HG03571 (cell line): ENCODE results near the gene GDI2.

ENCODE experiments used
- ATAC-seq: cut with Tn5 transposase; IDR thresholded peaks from one replicate; pipeline ENCODE4 v1.9.1; 2021; ENCODE audit not compliant: unreplicated experiment

The GDI2 gene

GRCh38 chr10:5746197-5746596 is 67.0 kb downstream of the GDI2 start:
- ATAC-seq: no peak

- ATAC-seq: no peak
These were observed 68.4 kb downstream of the GDI2 start for GRCh38 chr10:5744849-5745248.

DNA sequence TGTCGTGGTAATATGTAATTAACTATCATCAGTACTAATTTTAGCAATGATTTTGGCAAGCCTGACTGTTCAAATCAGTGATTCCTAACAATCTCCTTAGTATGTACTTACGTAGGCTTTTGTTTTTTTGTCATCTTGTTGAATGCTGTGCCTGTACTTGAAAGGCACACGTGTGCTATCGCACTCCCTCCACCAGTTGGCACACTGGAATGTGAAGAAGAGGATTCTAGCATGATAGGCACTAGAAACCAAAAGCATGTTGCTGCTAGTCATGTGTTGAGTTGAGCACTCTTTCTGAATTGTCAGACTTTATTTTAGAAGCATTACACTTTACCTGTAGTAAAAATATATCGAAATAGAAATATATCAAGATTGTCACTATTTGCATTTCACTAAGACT is 69.5 kb downstream of the GDI2 start:
- ATAC-seq: no peak

DNA sequence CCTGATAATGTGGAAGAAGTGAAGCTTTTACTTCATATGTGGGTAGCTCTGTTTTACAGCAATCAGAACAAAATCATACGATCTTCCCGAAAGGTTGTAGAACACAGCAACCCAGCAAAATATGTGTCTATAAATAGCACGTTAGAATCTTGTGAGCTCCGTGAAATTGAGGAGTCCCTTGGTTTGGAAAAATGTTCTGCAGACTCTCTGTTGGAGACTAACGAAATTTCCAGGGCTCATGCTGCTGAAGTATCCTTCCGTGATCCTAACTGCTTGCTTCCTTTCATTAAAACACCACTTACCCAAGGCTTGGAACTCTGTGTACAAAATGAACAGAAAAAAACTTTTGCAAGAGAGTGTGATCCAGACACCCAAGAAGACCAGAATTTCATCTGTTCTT is 71.1 kb downstream of the GDI2 start:
- ATAC-seq: no peak

- ATAC-seq: no peak
These were observed 72.0 kb downstream of the GDI2 start for GRCh38 chr10:5741276-5741675.

DNA sequence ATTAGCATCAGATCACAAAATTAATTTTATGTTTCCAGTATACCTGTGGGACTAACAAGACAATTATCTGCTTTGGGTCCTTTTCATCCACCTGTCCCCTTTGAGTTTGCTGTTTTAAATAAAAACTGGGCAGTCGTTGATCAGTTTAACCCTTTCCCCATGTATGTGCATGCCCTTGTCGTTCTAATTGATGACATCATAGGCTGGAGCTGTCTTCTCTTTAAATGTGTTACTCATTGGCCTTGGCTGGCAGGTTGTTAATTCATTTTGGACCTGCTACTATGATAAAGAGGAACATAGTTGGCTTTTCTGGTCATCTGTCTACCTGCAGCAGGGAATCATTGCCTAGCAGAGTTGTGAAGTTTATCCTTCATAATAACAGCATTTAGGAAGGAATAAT is 74.8 kb downstream of the GDI2 start:
- no peak for ATAC-seq

DNA sequence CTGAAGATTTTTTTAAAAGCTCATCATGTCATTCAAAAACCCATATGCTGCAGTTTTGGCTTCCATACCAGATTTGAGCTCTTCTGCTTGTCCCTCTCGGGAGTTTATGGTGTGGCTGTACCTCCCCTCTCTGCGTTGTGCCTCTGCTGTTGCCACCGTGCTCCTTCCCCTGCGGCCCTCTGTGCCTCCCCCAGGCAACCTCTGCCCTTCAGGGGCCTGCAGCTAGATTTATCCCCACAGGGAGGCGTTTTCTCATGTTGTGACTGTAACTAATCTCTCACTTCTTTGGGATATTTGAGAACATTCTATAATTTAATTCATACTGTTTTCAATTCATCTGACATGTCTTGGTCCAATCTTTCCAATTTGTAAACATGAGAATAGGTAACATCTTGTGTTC is 75.9 kb downstream of the GDI2 start:
- no peak for ATAC-seq

DNA sequence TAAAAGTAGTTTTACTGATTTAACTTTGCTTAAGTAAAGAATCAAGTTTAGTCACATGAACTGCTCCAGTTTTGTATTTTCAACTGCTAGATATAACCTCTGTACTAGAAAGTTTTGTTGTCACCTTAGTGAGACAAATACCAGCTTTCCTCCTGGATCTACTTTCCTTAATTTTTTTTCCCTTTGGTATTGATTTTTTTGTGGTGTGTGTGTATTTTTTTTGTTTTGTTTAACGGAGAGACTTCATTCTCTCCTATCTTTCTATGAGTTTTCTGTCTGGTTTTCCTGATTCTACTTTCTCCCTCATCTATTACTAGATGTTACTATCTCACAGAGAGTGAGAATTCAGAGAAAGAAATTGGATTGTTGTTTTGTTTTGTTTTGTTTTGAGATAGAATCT is 76.6 kb downstream of the GDI2 start:
- no peak for ATAC-seq

DNA sequence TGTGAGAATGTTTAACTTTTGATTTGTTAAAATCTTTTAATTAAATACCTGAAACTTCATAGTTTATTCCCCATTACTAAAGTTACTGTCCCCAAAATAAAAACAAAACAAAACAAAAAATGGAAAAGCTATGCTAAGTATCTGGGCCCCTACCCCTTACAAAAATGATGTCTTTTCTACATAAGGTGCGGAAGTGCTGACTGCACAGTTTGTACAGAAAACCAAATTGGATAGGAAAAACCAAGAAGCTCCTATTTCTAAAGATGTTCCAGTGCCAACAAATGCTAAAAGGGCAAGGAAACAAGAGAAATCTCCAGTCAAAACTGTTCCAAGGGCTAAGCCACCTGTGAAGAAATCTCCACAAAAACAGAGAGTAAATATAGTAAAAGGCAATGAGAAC is 78.1 kb downstream of the GDI2 start:
- no peak for ATAC-seq

DNA sequence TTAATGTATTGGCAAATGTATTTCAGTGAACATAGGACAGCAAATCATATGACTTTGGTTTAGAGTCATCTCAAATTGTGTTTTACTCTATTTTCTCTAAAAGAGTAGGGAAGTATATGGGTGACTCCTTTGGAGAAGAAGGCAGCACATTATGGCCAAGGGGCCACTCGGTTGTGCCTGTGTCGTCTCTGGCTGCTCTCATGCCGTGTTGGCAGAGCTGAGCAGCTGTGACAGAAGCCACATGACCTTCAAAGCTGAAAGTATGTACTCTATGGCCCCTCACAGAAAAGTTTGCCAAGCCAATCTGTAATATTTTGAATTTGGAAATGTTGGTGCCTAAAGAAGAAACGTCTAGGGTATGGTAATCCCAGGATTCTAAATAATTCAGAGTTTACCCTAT is 81.1 kb downstream of the GDI2 start:
- ATAC-seq: no peak

DNA sequence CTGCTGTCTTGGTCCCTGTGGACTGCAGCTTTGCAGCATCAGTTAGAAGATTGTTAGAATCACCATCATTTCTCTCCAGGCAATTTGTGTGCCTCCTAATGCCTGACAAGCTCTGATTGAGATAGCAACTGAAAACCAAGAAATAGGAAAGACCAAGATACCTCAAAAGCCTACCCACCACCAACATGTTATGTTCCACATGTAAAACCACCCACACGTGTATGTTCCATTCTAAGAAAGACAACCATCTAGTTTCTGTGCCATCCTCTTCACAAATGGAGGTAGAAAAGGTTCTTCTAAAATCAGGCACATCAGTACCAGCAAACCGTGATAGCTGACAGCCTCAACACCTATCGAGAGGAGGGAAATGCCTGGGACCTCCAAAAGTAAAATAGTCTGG is 81.7 kb downstream of the GDI2 start:
- no peak for ATAC-seq

DNA sequence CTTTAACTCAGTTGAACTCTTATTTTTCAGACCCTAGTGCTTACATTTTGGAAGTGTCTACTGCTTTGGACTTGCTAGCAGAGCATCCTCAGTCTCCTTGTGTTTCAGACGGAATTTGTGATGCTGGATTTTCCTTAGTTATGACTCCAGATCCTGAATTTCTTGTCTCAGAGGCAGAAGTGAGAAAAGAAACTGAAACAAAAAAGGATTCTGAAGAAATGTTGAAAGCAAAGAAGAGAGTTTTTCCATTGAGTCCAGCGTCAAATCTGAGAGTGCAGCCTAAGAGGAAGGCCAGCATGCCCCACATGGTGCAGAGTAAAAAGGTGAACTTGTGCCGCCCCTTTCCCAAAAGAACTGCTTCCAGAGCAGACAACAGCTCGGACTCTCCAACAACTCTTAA is 82.5 kb downstream of the GDI2 start:
- no peak for ATAC-seq

- ATAC-seq: no peak
These were observed 89.5 kb downstream of the GDI2 start for GRCh38 chr10:5723692-5724091.

GRCh38 chr10:5720182-5720581 is 93.1 kb downstream of the GDI2 start:
- no peak for ATAC-seq

GRCh38 chr10:5719546-5719945 is 93.7 kb downstream of the GDI2 start:
- ATAC-seq: no peak
